Measurements from ENCODE around the gene CACNA1G.

The CACNA1G gene

GRCh38 chr17:50618300-50618699, 57.8 kb downstream of the CACNA1G start:
- no peak for DNase-seq

GRCh38 chr17:50618941-50619340, 58.4 kb downstream of the CACNA1G start:
- DNase-seq: no peak

GRCh38 chr17:50619489-50619888, 59.0 kb downstream of the CACNA1G start:
- DNase-seq: no peak

GRCh38 chr17:50620237-50620636, 59.7 kb downstream of the CACNA1G start:
- no peak for DNase-seq

- DNase-seq: no peak
These were observed 60.3 kb downstream of the CACNA1G start for GRCh38 chr17:50620858-50621257.

- DNase-seq: no peak
These were observed 61.1 kb downstream of the CACNA1G start for GRCh38 chr17:50621574-50622031.

GRCh38 chr17:50624321-50624934, 63.9 kb downstream of the CACNA1G start:
- no peak for DNase-seq

- DNase-seq: no peak
These were observed 64.7 kb downstream of the CACNA1G start for GRCh38 chr17:50625032-50625871.

GRCh38 chr17:50626037-50626574, 65.6 kb downstream of the CACNA1G start:
- peak; percentile 46 for DNase-seq

- no peak for DNase-seq
These were observed 66.7 kb downstream of the CACNA1G start for GRCh38 chr17:50627036-50627781.

- no peak for DNase-seq
These were observed 67.5 kb downstream of the CACNA1G start for GRCh38 chr17:50627782-50628601.

GRCh38 chr17:50629902-50630301, 69.4 kb downstream of the CACNA1G start:
- DNase-seq: no peak

- peak; percentile 37 for DNase-seq
These were observed 70.1 kb downstream of the CACNA1G start for GRCh38 chr17:50630524-50631194.

GRCh38 chr17:50631195-50631907, 70.8 kb downstream of the CACNA1G start:
- no peak for DNase-seq

- DNase-seq: no peak
These were observed 71.5 kb downstream of the CACNA1G start for GRCh38 chr17:50631908-50632571.

GRCh38 chr17:50632637-50633036, 72.1 kb downstream of the CACNA1G start:
- no peak for DNase-seq

- DNase-seq: no peak
These were observed 73.2 kb downstream of the CACNA1G start for GRCh38 chr17:50633683-50634082.

- DNase-seq: no peak
These were observed 73.9 kb downstream of the CACNA1G start, which contains the start of gene ABCC3 for GRCh38 chr17:50634224-50634914. ABCC3 (plus strand) TSS chr17:50634881; CDS start chr17:50634937, 56 bp downstream.

GRCh38 chr17:50634915-50635731, 74.6 kb downstream of the CACNA1G start:
- no peak for DNase-seq
